H9 (cell line): ENCODE results near the gene DNAJC18. TPM values are rescaled to one million over a fixed set of nuclear protein-coding genes. Genes with fewer than 3 reads are reported as not detected.

Experiments
- DNase-seq: peaks from one replicate; pipeline ENCODE4 v3.0.0-alpha.2; 2017
- H2AFZ ChIP-seq: one replicate; pipeline ENCODE4 v1.6.1; 2013; ENCODE audit warnings: mild to moderate bottlenecking, low read length, control low read depth, moderate library complexity
- H2AK5ac ChIP-seq: 2 replicates; pipeline ENCODE4 v1.6.1; 2013; ENCODE audit warnings: low read length, control low read depth, mixed read lengths; ENCODE audit not compliant: insufficient read length
- H2BK120ac ChIP-seq: one replicate; pipeline ENCODE4 v1.6.1; 2013; ENCODE audit warnings: low read depth, mild to moderate bottlenecking, low read length, control low read depth, inconsistent platforms; ENCODE audit not compliant: poor library complexity, severe bottlenecking
- H2BK12ac ChIP-seq: 2 replicates; pipeline ENCODE4 v1.6.1; 2013; ENCODE audit warnings: low read length, control low read depth, mixed read lengths, low read depth; ENCODE audit not compliant: insufficient read length
- H2BK15ac ChIP-seq: 2 replicates; pipeline ENCODE4 v1.6.1; 2013; ENCODE audit warnings: low read depth, low read length, control low read depth
- H2BK20ac ChIP-seq: one replicate; pipeline ENCODE4 v1.6.1; 2013; ENCODE audit warnings: low read depth, mild to moderate bottlenecking, low read length, control low read depth, inconsistent platforms; ENCODE audit not compliant: poor library complexity, severe bottlenecking
- H2BK5ac ChIP-seq: 2 replicates; pipeline ENCODE4 v1.6.1; 2013; ENCODE audit warnings: low read length, control low read depth, mixed read lengths; ENCODE audit not compliant: insufficient read length
- H3K14ac ChIP-seq: 2 replicates; pipeline ENCODE4 v1.6.1; 2013; ENCODE audit warnings: low read length, control low read depth; ENCODE audit not compliant: insufficient read depth
- H3K18ac ChIP-seq: 2 replicates; pipeline ENCODE4 v1.6.1; 2013; ENCODE audit warnings: low read depth, mild to moderate bottlenecking, mixed read lengths, low read length, control low read depth; ENCODE audit not compliant: insufficient read length
- H3K23ac ChIP-seq: 2 replicates; pipeline ENCODE4 v1.6.1; 2013; ENCODE audit warnings: low read length, control low read depth, mixed read lengths, low read depth; ENCODE audit not compliant: insufficient read length
- H3K23me2 ChIP-seq: 2 replicates; pipeline ENCODE4 v1.6.1; 2013; ENCODE audit warnings: low read depth, mild to moderate bottlenecking, mixed read lengths, low read length, control low read depth; ENCODE audit not compliant: insufficient read length, poor library complexity, severe bottlenecking
- H3K27ac ChIP-seq: 2 replicates; pipeline ENCODE4 v1.5.1; 2013; ENCODE audit warnings: low read length, control low read depth, mixed read lengths, low read depth; ENCODE audit not compliant: insufficient read length
- H3K27me3 ChIP-seq: 2 replicates; pipeline ENCODE4 v1.6.1; 2013; ENCODE audit warnings: low read length, control low read depth, inconsistent platforms; ENCODE audit not compliant: insufficient read depth
- H3K4ac ChIP-seq: 2 replicates; pipeline ENCODE4 v1.6.1; 2013; ENCODE audit warnings: low read depth, mild to moderate bottlenecking, control low read depth, inconsistent platforms, low read length, moderate library complexity
- H3K4me1 ChIP-seq: 2 replicates; pipeline ENCODE4 v1.6.1; 2013; ENCODE audit warnings: low read length, control low read depth, inconsistent platforms; ENCODE audit not compliant: insufficient read depth
- H3K4me2 ChIP-seq: 2 replicates; pipeline ENCODE4 v1.6.1; 2013; ENCODE audit warnings: low read length, control low read depth, mixed read lengths; ENCODE audit not compliant: insufficient read length, insufficient read depth
- H3K56ac ChIP-seq: 2 replicates; pipeline ENCODE4 v1.6.1; 2013; ENCODE audit warnings: low read depth, mild to moderate bottlenecking, mixed read lengths, low read length, control low read depth; ENCODE audit not compliant: insufficient read length
- H3K79me1 ChIP-seq: 2 replicates; pipeline ENCODE4 v1.6.1; 2013; ENCODE audit warnings: low read depth, mild to moderate bottlenecking, moderate library complexity, low read length, control low read depth, inconsistent platforms; ENCODE audit not compliant: insufficient read depth, poor library complexity, severe bottlenecking
- H3K79me2 ChIP-seq: 2 replicates; pipeline ENCODE4 v1.6.1; 2013; ENCODE audit warnings: low read length, control low read depth, inconsistent platforms; ENCODE audit not compliant: insufficient read depth
- H3K9ac ChIP-seq: 2 replicates; pipeline ENCODE4 v1.6.1; 2013; ENCODE audit warnings: low read length, control low read depth, mixed read lengths; ENCODE audit not compliant: insufficient read length; ENCODE audit errors: extremely low read depth
- H3K9me3 ChIP-seq: one replicate; pipeline ENCODE4 v1.6.1; 2013; ENCODE audit warnings: low read depth, low read length, inconsistent platforms; ENCODE audit not compliant: control insufficient read depth
- H3T11ph ChIP-seq: one replicate; pipeline ENCODE4 v1.6.1; 2013; ENCODE audit warnings: mild to moderate bottlenecking, low read length, control low read depth, inconsistent platforms
- H4K20me1 ChIP-seq: one replicate; pipeline ENCODE4 v1.6.1; 2013; ENCODE audit not compliant: control insufficient read depth, insufficient read length, insufficient read depth
- H4K5ac ChIP-seq: 2 replicates; pipeline ENCODE4 v1.6.1; 2013; ENCODE audit warnings: low read depth, mild to moderate bottlenecking, mixed read lengths, low read length, control low read depth; ENCODE audit not compliant: insufficient read length
- H4K8ac ChIP-seq: replicated peaks from 2 replicates; pipeline ENCODE4 v1.6.1; 2013; ENCODE audit warnings: low read length, control low read depth, mixed read lengths, low read depth; ENCODE audit not compliant: insufficient read length
- H4K91ac ChIP-seq: 2 replicates; pipeline ENCODE4 v1.6.1; 2013; ENCODE audit warnings: low read depth, mild to moderate bottlenecking, moderate library complexity, mixed read lengths, low read length, control low read depth; ENCODE audit not compliant: insufficient read length
- H3K27ac Mint-ChIP-seq, 3 experiments: 2 replicates in 2 of 3; 3 replicates in 1 of 3; pipeline ENCODE4 v1.8.0; 2020 to 2021; ENCODE audit warnings: mixed read lengths in 3 of 3, mild to moderate bottlenecking in 1 of 3, moderate library complexity in 1 of 3
- H3K27me3 Mint-ChIP-seq: 2 replicates; pipeline ENCODE4 v1.8.0; 2021; ENCODE audit warnings: low read depth, mild to moderate bottlenecking, moderate library complexity, mixed read lengths
- H3K36me3 Mint-ChIP-seq, 3 experiments: 2 replicates in 2 of 3; 3 replicates in 1 of 3; pipeline ENCODE4 v1.8.0; 2020 to 2021; ENCODE audit warnings: low read depth in 3 of 3, mixed read lengths in 3 of 3; ENCODE audit not compliant: insufficient read depth in 1 of 3
- H3K4me1 Mint-ChIP-seq, 2 experiments: 2 replicates each; pipeline ENCODE4 v1.8.0; 2020; ENCODE audit warnings: mixed read lengths in 2 of 2
- H3K4me3 Mint-ChIP-seq, 2 experiments: 2 replicates in 1 of 2; 3 replicates in 1 of 2; pipeline ENCODE4 v1.8.0; 2020 to 2021; ENCODE audit warnings: mild to moderate bottlenecking in 2 of 2, mixed read lengths in 2 of 2, moderate library complexity in 1 of 2
- H3K9me3 Mint-ChIP-seq, 2 experiments: 2 replicates in 1 of 2; 3 replicates in 1 of 2; pipeline ENCODE4 v1.8.0; 2020; ENCODE audit warnings: mild to moderate bottlenecking in 2 of 2, mixed read lengths in 2 of 2, moderate library complexity in 1 of 2
- CTCF ChIP-seq: fragments of 200-600 bp; sonication (generic); conservative IDR thresholded peaks from 3 replicates; pipeline ENCODE4 v1.8.0; 2021; ENCODE audit warnings: antibody characterized with exemption, mild to moderate bottlenecking
- WGBS: extraction: QIAGEN DNeasy Blood & Tissue Kit; methylation state at CpG from one replicate; pipeline ENCODE4 v1.1.7; 2013; ENCODE audit warnings: missing lambda C conversion rate, low lambda C conversion rate, mixed read lengths; ENCODE audit not compliant: insufficient read length; ENCODE audit errors: extremely low coverage; 5-methylcytosine and 5-hydroxymethylcytosine counted together
- total RNA-seq: library from RNA; stranded (reverse); gene quantifications from 2 replicates; pipeline ENCODE4 v1.2.1, GENCODE V29; 2021

The DNAJC18 gene
- total RNA-seq, 1 experiment from 2014 or later = 26.5 TPM

GRCh38 chr5:139459451-139459934 lies 20.2 kb upstream of the DNAJC18 start:
- H3K79me1 ChIP-seq = no peaks in the 10 kb centered on the region
- no peak overlapping the region for H2AK5ac ChIP-seq
- no peaks in the 10 kb centered on the region for H3K27me3 ChIP-seq
- no peak overlapping the region for H3T11ph ChIP-seq
- no peaks in the 10 kb centered on the region for H3K79me2 ChIP-seq
- H2BK20ac ChIP-seq = no peak overlapping the region
- no peak overlapping the region for H4K5ac ChIP-seq
- H2BK12ac ChIP-seq = no peak overlapping the region
- H3K9ac ChIP-seq = no peak overlapping the region
- TF ChIP-seq CTCF = no peak
- Mint-ChIP-seq H3K27me3 (no peaks in the 10 kb centered on the region; the same call in 1 of the 2 replicates), H3K9me3 (no peaks in the 10 kb centered on the region; a peak in 1 of 5 replicates), H3K4me3 (no peak overlapping the region), H3K4me1 (peaks cover 29 to 38% of the 10 kb centered on the region in 2 experiments), H3K27ac (no peak overlapping the region), H3K36me3 (no peaks in the 10 kb centered on the region)
- H3K4ac ChIP-seq = no peak overlapping the region
- H2BK5ac ChIP-seq = no peak overlapping the region
- no peaks in the 10 kb centered on the region for H3K23me2 ChIP-seq
- H2BK120ac ChIP-seq = no peak overlapping the region
- no peak overlapping the region for H3K18ac ChIP-seq
- no peak overlapping the region for H4K8ac ChIP-seq
- no peak overlapping the region for H3K23ac ChIP-seq
- no peak overlapping the region for H3K56ac ChIP-seq
- no peak overlapping the region for H3K14ac ChIP-seq
- no peaks in the 10 kb centered on the region for H4K20me1 ChIP-seq
- H2BK15ac ChIP-seq = no peak overlapping the region
- H3K27ac ChIP-seq = no peak overlapping the region
- DNase-seq = no peak
- no peak overlapping the region for H3K4me2 ChIP-seq
- no CpG with 5 or more reads among the region's 8 CpGs for WGBS
- H4K91ac ChIP-seq = no peak overlapping the region
- no peaks in the 10 kb centered on the region for H3K9me3 ChIP-seq
- no peak overlapping the region for H2AFZ ChIP-seq
- H3K4me1 ChIP-seq = peaks cover 18% of the 10 kb centered on the region; the same call in 1 of the 2 replicates
